GM18867 (cell line): ENCODE measurements around the gene MZT2A.
"Not testable (repeated sequence)": the region's sequence is repeated elsewhere in the genome, so short reads cannot be mapped to it uniquely, and the experiment has no call there.

Source experiments
- ATAC-seq: cut with Tn5 transposase; IDR thresholded peaks from one replicate; pipeline ENCODE4 v1.9.1; 2021; ENCODE audit warnings: mild to moderate bottlenecking, moderate library complexity; ENCODE audit not compliant: unreplicated experiment

The MZT2A gene

GRCh38 chr2:131471624-131472023 lies 20.6 kb downstream of the MZT2A start:
- not testable (repeated sequence) for ATAC-seq

GRCh38 chr2:131470944-131471343 lies 21.3 kb downstream of the MZT2A start:
- ATAC-seq, result not testable (repeated sequence)

GRCh38 chr2:131467722-131468121 lies 24.5 kb downstream of the MZT2A start:
- not testable (repeated sequence) for ATAC-seq

- ATAC-seq, result not testable (repeated sequence)
Measured at GRCh38 chr2:131454914-131455313, 37.3 kb downstream of the MZT2A start.

GRCh38 chr2:131451265-131451949 lies 40.8 kb downstream of the MZT2A start:
- peak; percentile 91 for ATAC-seq

- not testable (repeated sequence) for ATAC-seq
Measured at GRCh38 chr2:131447981-131448380, 44.2 kb downstream of the MZT2A start.

GRCh38 chr2:131445896-131446295 lies 46.3 kb downstream of the MZT2A start:
- no peak for ATAC-seq

- ATAC-seq, result not testable (repeated sequence)
Measured at GRCh38 chr2:131445515-131445797, 46.7 kb downstream of the MZT2A start.

GRCh38 chr2:131444736-131445514 lies 47.3 kb downstream of the MZT2A start:
- not testable (repeated sequence) for ATAC-seq

GRCh38 chr2:131440742-131441468 lies 51.3 kb downstream of the MZT2A start:
- ATAC-seq, result peak; percentile 97
